WERI-Rb-1 (cell line): ENCODE measurements around the gene MRPL41.

Source experiments
- DNase-seq: peaks from one replicate; pipeline ENCODE4 v3.0.0-alpha.2; 2020
- H3K27ac ChIP-seq: fragments of 250-450 bp; sonication (Bioruptor Pico); 2 replicates; pipeline ENCODE4 v1.5.1; 2020; ENCODE audit warnings: mild to moderate bottlenecking, moderate library complexity
- H3K27me3 ChIP-seq: fragments of 250-450 bp; sonication (Bioruptor Pico); 2 replicates; pipeline ENCODE4 v1.5.1; 2021; ENCODE audit warnings: mild to moderate bottlenecking, low read depth, moderate library complexity; ENCODE audit not compliant: insufficient read depth, severe bottlenecking
- H3K36me3 ChIP-seq: fragments of 250-450 bp; sonication (Bioruptor Pico); 2 replicates; pipeline ENCODE4 v1.5.1; 2020; ENCODE audit warnings: mild to moderate bottlenecking, moderate library complexity
- H3K4me3 ChIP-seq: 2 replicates; pipeline ENCODE4 v1.5.1; 2011; ENCODE audit warnings: low read depth, mild to moderate bottlenecking, control low read depth, low read length
- H3K9me3 ChIP-seq: fragments of 250-450 bp; sonication (Bioruptor Pico); 2 replicates; pipeline ENCODE4 v1.5.1; 2021; ENCODE audit warnings: mild to moderate bottlenecking, moderate library complexity; ENCODE audit not compliant: severe bottlenecking
- TF ChIP-seq, protein P1 (sequence below): IDR thresholded peaks from 2 replicates; pipeline ENCODE4 v1.5.1; 2011; ENCODE audit warnings: low read depth, mild to moderate bottlenecking, control low read depth, inconsistent platforms, low read length

MRPL41 gene

GRCh38 chr9:137582286-137582860, 30.7 kb downstream of the MRPL41 start:
- DNase-seq, result peak; percentile 54
- no peak overlapping the region for H3K4me3 ChIP-seq
- no peaks in the 10 kb centered on the region for H3K9me3 ChIP-seq
- H3K27me3 ChIP-seq, result no peaks in the 10 kb centered on the region
- no peak overlapping the region for H3K27ac ChIP-seq
- TF ChIP-seq, protein P1, sequence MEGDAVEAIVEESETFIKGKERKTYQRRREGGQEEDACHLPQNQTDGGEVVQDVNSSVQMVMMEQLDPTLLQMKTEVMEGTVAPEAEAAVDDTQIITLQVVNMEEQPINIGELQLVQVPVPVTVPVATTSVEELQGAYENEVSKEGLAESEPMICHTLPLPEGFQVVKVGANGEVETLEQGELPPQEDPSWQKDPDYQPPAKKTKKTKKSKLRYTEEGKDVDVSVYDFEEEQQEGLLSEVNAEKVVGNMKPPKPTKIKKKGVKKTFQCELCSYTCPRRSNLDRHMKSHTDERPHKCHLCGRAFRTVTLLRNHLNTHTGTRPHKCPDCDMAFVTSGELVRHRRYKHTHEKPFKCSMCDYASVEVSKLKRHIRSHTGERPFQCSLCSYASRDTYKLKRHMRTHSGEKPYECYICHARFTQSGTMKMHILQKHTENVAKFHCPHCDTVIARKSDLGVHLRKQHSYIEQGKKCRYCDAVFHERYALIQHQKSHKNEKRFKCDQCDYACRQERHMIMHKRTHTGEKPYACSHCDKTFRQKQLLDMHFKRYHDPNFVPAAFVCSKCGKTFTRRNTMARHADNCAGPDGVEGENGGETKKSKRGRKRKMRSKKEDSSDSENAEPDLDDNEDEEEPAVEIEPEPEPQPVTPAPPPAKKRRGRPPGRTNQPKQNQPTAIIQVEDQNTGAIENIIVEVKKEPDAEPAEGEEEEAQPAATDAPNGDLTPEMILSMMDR, result peak; percentile 52
- H3K36me3 ChIP-seq, result peaks cover 65% of the 10 kb centered on the region

GRCh38 chr9:137583347-137583746, 31.7 kb downstream of the MRPL41 start:
- Histone ChIP-seq H3K27me3 (no peaks in the 10 kb centered on the region), H3K4me3 (no peak overlapping the region), H3K9me3 (no peaks in the 10 kb centered on the region), H3K36me3 (peaks cover 71% of the 10 kb centered on the region), H3K27ac (no peak overlapping the region)
- DNase-seq, result no peak
- TF ChIP-seq, protein P1, result no peak

- Histone ChIP-seq H3K36me3 (peaks cover 74% of the 10 kb centered on the region), H3K4me3 (no peak overlapping the region), H3K9me3 (no peaks in the 10 kb centered on the region)
These were observed 32.3 kb downstream of the MRPL41 start for GRCh38 chr9:137583957-137584356.

GRCh38 chr9:137586854-137587253, 35.2 kb downstream of the MRPL41 start:
- H3K36me3 ChIP-seq, result peaks cover 69% of the 10 kb centered on the region
- no peaks in the 10 kb centered on the region for H3K9me3 ChIP-seq
- no peak for DNase-seq
- H3K27ac ChIP-seq, result no peak overlapping the region
- TF ChIP-seq, protein P1, result no peak
- H3K4me3 ChIP-seq, result no peak overlapping the region
- no peaks in the 10 kb centered on the region for H3K27me3 ChIP-seq

More at GRCh38 chr9:137583957-137584356, 32.3 kb downstream of the MRPL41 start:
- DNase-seq, result no peak
- no peak overlapping the region for H3K27ac ChIP-seq
- no peaks in the 10 kb centered on the region for H3K27me3 ChIP-seq
- TF ChIP-seq, protein P1, result no peak

GRCh38 chr9:137588311-137588710, 36.6 kb downstream of the MRPL41 start:
- TF ChIP-seq, protein P1, result no peak
- Histone ChIP-seq H3K27me3 (no peaks in the 10 kb centered on the region), H3K4me3 (no peak overlapping the region), H3K9me3 (no peaks in the 10 kb centered on the region), H3K36me3 (peaks cover 54% of the 10 kb centered on the region), H3K27ac (no peak overlapping the region)
- DNase-seq, result no peak

DNA sequence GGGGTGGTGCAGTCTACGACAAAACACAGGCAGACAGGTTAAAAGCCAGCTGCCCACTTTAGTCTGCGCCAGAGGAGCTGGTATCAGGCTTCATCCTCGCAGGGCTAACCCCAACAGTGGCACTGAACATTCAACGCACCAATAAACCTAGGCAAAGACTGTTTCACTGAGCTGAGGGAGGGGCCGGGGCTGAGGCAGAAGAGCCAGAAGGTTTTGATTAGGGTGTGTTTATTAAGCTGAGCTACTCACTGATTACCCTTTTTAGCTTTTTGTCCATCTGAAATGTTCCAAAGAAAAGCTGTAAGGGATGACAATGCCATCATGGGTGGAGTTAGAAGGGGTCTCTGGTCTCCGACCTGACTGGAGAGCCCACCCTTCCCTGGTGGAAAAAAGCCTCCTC, 37.2 kb downstream of the MRPL41 start:
- TF ChIP-seq, protein P1, result no peak

More for the DNA sequence above, 37.2 kb downstream of the MRPL41 start:
- Histone ChIP-seq H3K9me3 (no peaks in the 10 kb centered on the region), H3K4me3 (peak overlapping the region; percentile 50), H3K27me3 (no peaks in the 10 kb centered on the region), H3K36me3 (peaks cover 51% of the 10 kb centered on the region), H3K27ac (no peak overlapping the region)
- DNase-seq, result no peak
